ENCODE data around the gene TRIOBP.

The TRIOBP gene

GRCh38 chr22:37725551-37726240, 28.8 kb downstream of the TRIOBP start:
- Histone ChIP-seq H2AFZ (ENCODE audit: low read depth, low read length) (no peak overlapping the region), H3K36me3 (replicated peaks; ENCODE audit: low read depth, low read length) (no peaks in the 10 kb centered on the region), H3K9me3 (ENCODE audit: insufficient read depth, low read length) (no peaks in the 10 kb centered on the region), H3K4me1 (ENCODE audit: low read length) (0 out of 2 replicates have a peak, but pooled peaks cover 5% of the 10 kb centered on the region), H3K4me2 (ENCODE audit: low read length) (no peak overlapping the region), H3K4me3 (ENCODE audit: low read length) (no peak overlapping the region), H3K27ac (ENCODE audit: low read length) (no peak overlapping the region), H3K27me3 (ENCODE audit: low read depth, low read length) (no peaks in the 10 kb centered on the region), H3K79me2 (ENCODE audit: low read length) (no peaks in the 10 kb centered on the region), H4K20me1 (ENCODE audit: insufficient read depth, low read length) (no peaks in the 10 kb centered on the region), H3K9ac (ENCODE audit: low read length) (no peak overlapping the region)
- TF ChIP-seq EZH2phosphoT487 (IDR thresholded peaks at IDR 0.05; ENCODE audit: low read depth) (no peak), CTCF (IDR thresholded peaks at IDR 0.05; ENCODE audit: low read depth, low read length) (no peak)

- no peaks in the 10 kb centered on the region for H3K9me3 ChIP-seq (ENCODE audit: insufficient read depth, low read length)
- H3K4me3 ChIP-seq (ENCODE audit: low read length): no peak overlapping the region
- H3K4me2 ChIP-seq (ENCODE audit: low read length): no peak overlapping the region
Measured at GRCh38 chr22:37726241-37726887, 29.5 kb downstream of the TRIOBP start.

GRCh38 chr22:37728620-37729019, 31.8 kb downstream of the TRIOBP start:
- H3K79me2 ChIP-seq (ENCODE audit: low read length): no peaks in the 10 kb centered on the region
- H4K20me1 ChIP-seq (ENCODE audit: insufficient read depth, low read length): no peaks in the 10 kb centered on the region
- no peaks in the 10 kb centered on the region for H3K36me3 ChIP-seq (replicated peaks; ENCODE audit: low read depth, low read length)
- H3K4me3 ChIP-seq (ENCODE audit: low read length): no peak overlapping the region
- H3K9ac ChIP-seq (ENCODE audit: low read length): no peak overlapping the region
- no peak for TF ChIP-seq EZH2phosphoT487 (IDR thresholded peaks at IDR 0.05; ENCODE audit: low read depth)
- no peak for TF ChIP-seq CTCF (IDR thresholded peaks at IDR 0.05; ENCODE audit: low read depth, low read length)
- no peak overlapping the region for H3K4me2 ChIP-seq (ENCODE audit: low read length)
- no peaks in the 10 kb centered on the region for H3K9me3 ChIP-seq (ENCODE audit: insufficient read depth, low read length)
- no peak overlapping the region for H2AFZ ChIP-seq (ENCODE audit: low read depth, low read length)
- no peaks in the 10 kb centered on the region for H3K27me3 ChIP-seq (ENCODE audit: low read depth, low read length)
- H3K27ac ChIP-seq (ENCODE audit: low read length): no peak overlapping the region
- H3K4me1 ChIP-seq (ENCODE audit: low read length): peaks cover 9% of the 10 kb centered on the region; the same call in 1 of the 2 replicates

More at GRCh38 chr22:37726241-37726887, 29.5 kb downstream of the TRIOBP start:
- H3K27me3 ChIP-seq (ENCODE audit: low read depth, low read length): no peaks in the 10 kb centered on the region
- no peaks in the 10 kb centered on the region for H3K79me2 ChIP-seq (ENCODE audit: low read length)
- no peaks in the 10 kb centered on the region for H4K20me1 ChIP-seq (ENCODE audit: insufficient read depth, low read length)
- no peak overlapping the region for H3K9ac ChIP-seq (ENCODE audit: low read length)
- 0 out of 2 replicates have a peak, but pooled peaks cover 5% of the 10 kb centered on the region for H3K4me1 ChIP-seq (ENCODE audit: low read length)
- TF ChIP-seq EZH2phosphoT487 (IDR thresholded peaks at IDR 0.05; ENCODE audit: low read depth) (no peak), CTCF (IDR thresholded peaks at IDR 0.05; ENCODE audit: low read depth, low read length) (peak; percentile 25; the same call in 1 of the 2 replicates)
- H3K36me3 ChIP-seq (replicated peaks; ENCODE audit: low read depth, low read length): no peaks in the 10 kb centered on the region
- no peak overlapping the region for H3K27ac ChIP-seq (ENCODE audit: low read length)
- H2AFZ ChIP-seq (ENCODE audit: low read depth, low read length): no peak overlapping the region

- Histone ChIP-seq H3K9me3 (ENCODE audit: insufficient read depth, low read length) (no peaks in the 10 kb centered on the region), H4K20me1 (ENCODE audit: insufficient read depth, low read length) (no peaks in the 10 kb centered on the region), H3K9ac (ENCODE audit: low read length) (no peak overlapping the region), H3K27me3 (ENCODE audit: low read depth, low read length) (no peaks in the 10 kb centered on the region), H2AFZ (ENCODE audit: low read depth, low read length) (peak overlapping the region; percentile 75; the same call in 1 of the 2 replicates), H3K4me2 (ENCODE audit: low read length) (no peak overlapping the region), H3K27ac (ENCODE audit: low read length) (no peak overlapping the region), H3K4me1 (ENCODE audit: low read length) (peaks cover 9% of the 10 kb centered on the region; the same call in 1 of the 2 replicates), H3K4me3 (ENCODE audit: low read length) (no peak overlapping the region), H3K79me2 (ENCODE audit: low read length) (no peaks in the 10 kb centered on the region), H3K36me3 (replicated peaks; ENCODE audit: low read depth, low read length) (no peaks in the 10 kb centered on the region)
- TF ChIP-seq EZH2phosphoT487 (IDR thresholded peaks at IDR 0.05; ENCODE audit: low read depth) (no peak), CTCF (IDR thresholded peaks at IDR 0.05; ENCODE audit: low read depth, low read length) (no peak)
Measured at GRCh38 chr22:37731804-37732471, 35.1 kb downstream of the TRIOBP start.
